Measurements from ENCODE around the gene GNAT2. TPM values are rescaled to one million over a fixed set of nuclear protein-coding genes. Genes with fewer than 3 reads are reported as not detected.

The GNAT2 gene
- polyA plus RNA-seq, 1 experiment: 0.06 TPM

- no peak for DNase-seq (ENCODE audit: low read depth, low spot score)
- no peaks in the 10 kb centered on the region for H3K9me3 ChIP-seq (ENCODE audit: control insufficient read depth, insufficient read depth, low read length)
- no peaks in the 10 kb centered on the region for H3K27me3 ChIP-seq (ENCODE audit: control insufficient read depth, insufficient read depth, low read length)
- no peak overlapping the region for H3K4me3 ChIP-seq (ENCODE audit: low read depth, low read length)
- CTCF ChIA-PET: interaction anchor here (0.6 to 10.9 kb wide), 69 partner anchors 10 to 469 kb away, joined by 3 to 365 read pairs (median 5); partner anchors contain the start of genes AHCYL1, AMIGO1, AMPD2 and EPS8L3
- POLR2A ChIA-PET: interaction anchor here (0.6 to 2.2 kb wide), 6 partner anchors 9 to 389 kb away, joined by 3 to 15 read pairs (median 4); partner anchors contain the start of genes AHCYL1, GNAI3 and GSTM4
- TF ChIP-seq CTCF (IDR thresholded peaks at IDR 0.05; ENCODE audit: low read depth, low read length): peak; percentile 91
- H3K27ac ChIP-seq (ENCODE audit: low read depth, low read length): no peak overlapping the region
Measured at GRCh38 chr1:109640285-109640865, 21.0 kb upstream of the GNAT2 start.

- no peak overlapping the region for H3K27ac ChIP-seq (ENCODE audit: low read depth, low read length)
- CTCF ChIA-PET: interaction anchor here (0.6 to 10.9 kb wide), 68 partner anchors 11 to 468 kb away, joined by 3 to 365 read pairs (median 5); partner anchors contain the start of genes AHCYL1, AMIGO1, AMPD2 and EPS8L3
- TF ChIP-seq CTCF (IDR thresholded peaks at IDR 0.05; ENCODE audit: low read depth, low read length): no peak
Measured at GRCh38 chr1:109639841-109640184, 20.4 kb upstream of the GNAT2 start.

GRCh38 chr1:109639063-109639840 is 19.8 kb upstream of the GNAT2 start:
- no peak overlapping the region for H3K27ac ChIP-seq (ENCODE audit: low read depth, low read length)
- no peak for TF ChIP-seq CTCF (IDR thresholded peaks at IDR 0.05; ENCODE audit: low read depth, low read length)
- H3K27me3 ChIP-seq (ENCODE audit: control insufficient read depth, insufficient read depth, low read length): no peaks in the 10 kb centered on the region
- CTCF ChIA-PET: interaction anchor here (0.6 to 10.9 kb wide), 52 partner anchors 11 to 386 kb away, joined by 3 to 365 read pairs (median 5); partner anchors contain the start of genes AHCYL1, AMIGO1, AMPD2 and EPS8L3
- H3K9me3 ChIP-seq (ENCODE audit: control insufficient read depth, insufficient read depth, low read length): no peaks in the 10 kb centered on the region
- no peak for DNase-seq (ENCODE audit: low read depth, low spot score)
- no peak overlapping the region for H3K4me3 ChIP-seq (ENCODE audit: low read depth, low read length)
- POLR2A ChIA-PET: interaction anchor here (0.9 to 2.2 kb wide), 2 partner anchors 22 to 91 kb away, joined by 3 to 15 read pairs; partner anchors contain the start of gene GNAI3

More at GRCh38 chr1:109639841-109640184, 20.4 kb upstream of the GNAT2 start:
- POLR2A ChIA-PET: interaction anchor here (0.7 to 2.2 kb wide), 6 partner anchors 10 to 344 kb away, joined by 3 to 15 read pairs (median 4); partner anchors contain the start of genes AHCYL1, GNAI3 and GSTM4
- Histone ChIP-seq H3K27me3 (ENCODE audit: control insufficient read depth, insufficient read depth, low read length) (no peaks in the 10 kb centered on the region), H3K4me3 (ENCODE audit: low read depth, low read length) (no peak overlapping the region), H3K9me3 (ENCODE audit: control insufficient read depth, insufficient read depth, low read length) (no peaks in the 10 kb centered on the region)
- DNase-seq (ENCODE audit: low read depth, low spot score): no peak

- no peak overlapping the region for H3K4me3 ChIP-seq (ENCODE audit: low read depth, low read length)
Measured at GRCh38 chr1:109637446-109637845, 18.0 kb upstream of the GNAT2 start.

More at GRCh38 chr1:109637446-109637845, 18.0 kb upstream of the GNAT2 start:
- H3K9me3 ChIP-seq (ENCODE audit: control insufficient read depth, insufficient read depth, low read length): no peaks in the 10 kb centered on the region
- no peak overlapping the region for H3K27ac ChIP-seq (ENCODE audit: low read depth, low read length)
- DNase-seq (ENCODE audit: low read depth, low spot score): no peak
- CTCF ChIA-PET: interaction anchor here (1.6 to 10.9 kb wide), 6 partner anchors 9 to 347 kb away, joined by 5 to 365 read pairs (median 83); partner anchors contain the start of gene AHCYL1
- no peaks in the 10 kb centered on the region for H3K27me3 ChIP-seq (ENCODE audit: control insufficient read depth, insufficient read depth, low read length)
- POLR2A ChIA-PET: no interaction called here
- TF ChIP-seq CTCF (IDR thresholded peaks at IDR 0.05; ENCODE audit: low read depth, low read length): no peak

Measured in AG04450 (cell line).